ENCODE data around the gene GSG1.

GSG1 gene

GRCh38 chr12:13103391-13104033, at the start of gene GSG1:
TSS of gene GSG1 (minus strand) at chr12:13103667. CDS start at chr12:13103512, 155 bp downstream.
- DNase-seq (ENCODE audit: low spot score) = peak; percentile 32

- no peak for DNase-seq (ENCODE audit: low spot score)
These were observed 49.7 kb upstream of the GSG1 start for GRCh38 chr12:13153180-13153579.

GRCh38 chr12:13152756-13153155, 49.3 kb upstream of the GSG1 start:
- DNase-seq (ENCODE audit: low spot score) = no peak

GRCh38 chr12:13152281-13152680, 48.8 kb upstream of the GSG1 start:
- no peak for DNase-seq (ENCODE audit: low spot score)

GRCh38 chr12:13149411-13149810, 45.9 kb upstream of the GSG1 start:
- DNase-seq (ENCODE audit: low spot score) = no peak

- DNase-seq (ENCODE audit: low spot score) = no peak
These were observed 45.0 kb upstream of the GSG1 start for GRCh38 chr12:13148485-13148847.

GRCh38 chr12:13147688-13148484, 44.4 kb upstream of the GSG1 start:
- no peak for DNase-seq (ENCODE audit: low spot score)

- DNase-seq (ENCODE audit: low spot score) = no peak
These were observed 43.0 kb upstream of the GSG1 start for GRCh38 chr12:13146336-13146938.

GRCh38 chr12:13144266-13144828, 40.9 kb upstream of the GSG1 start:
- no peak for DNase-seq (ENCODE audit: low spot score)

GRCh38 chr12:13142747-13143146, 39.3 kb upstream of the GSG1 start:
- no peak for DNase-seq (ENCODE audit: low spot score)

- DNase-seq (ENCODE audit: low spot score) = no peak
These were observed 38.2 kb upstream of the GSG1 start for GRCh38 chr12:13141686-13142085.

- DNase-seq (ENCODE audit: low spot score) = no peak
These were observed 32.1 kb upstream of the GSG1 start for GRCh38 chr12:13135371-13136178.

GRCh38 chr12:13133886-13134285, 30.4 kb upstream of the GSG1 start:
- DNase-seq (ENCODE audit: low spot score) = no peak

GRCh38 chr12:13130981-13131380, 27.5 kb upstream of the GSG1 start:
- no peak for DNase-seq (ENCODE audit: low spot score)

GRCh38 chr12:13128291-13128965, 25.0 kb upstream of the GSG1 start:
- DNase-seq (ENCODE audit: low spot score) = no peak

GRCh38 chr12:13127444-13127843, 24.0 kb upstream of the GSG1 start:
- DNase-seq (ENCODE audit: low spot score) = no peak

- no peak for DNase-seq (ENCODE audit: low spot score)
These were observed 23.0 kb upstream of the GSG1 start for GRCh38 chr12:13126494-13126893.

GRCh38 chr12:13125996-13126395, 22.5 kb upstream of the GSG1 start:
- no peak for DNase-seq (ENCODE audit: low spot score)

GRCh38 chr12:13124656-13125505, 21.4 kb upstream of the GSG1 start:
- no peak for DNase-seq (ENCODE audit: low spot score)

GRCh38 chr12:13121568-13121967, 18.1 kb upstream of the GSG1 start:
- DNase-seq (ENCODE audit: low spot score) = no peak

- no peak for DNase-seq (ENCODE audit: low spot score)
These were observed 16.9 kb upstream of the GSG1 start for GRCh38 chr12:13120413-13120812.

All from CD4-positive, alpha-beta T cell treated with Interleukin-15 for 4 hours (primary cell).